ENCODE results near the gene TAS2R16.

TAS2R16 gene, protein sequence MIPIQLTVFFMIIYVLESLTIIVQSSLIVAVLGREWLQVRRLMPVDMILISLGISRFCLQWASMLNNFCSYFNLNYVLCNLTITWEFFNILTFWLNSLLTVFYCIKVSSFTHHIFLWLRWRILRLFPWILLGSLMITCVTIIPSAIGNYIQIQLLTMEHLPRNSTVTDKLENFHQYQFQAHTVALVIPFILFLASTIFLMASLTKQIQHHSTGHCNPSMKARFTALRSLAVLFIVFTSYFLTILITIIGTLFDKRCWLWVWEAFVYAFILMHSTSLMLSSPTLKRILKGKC

DNA sequence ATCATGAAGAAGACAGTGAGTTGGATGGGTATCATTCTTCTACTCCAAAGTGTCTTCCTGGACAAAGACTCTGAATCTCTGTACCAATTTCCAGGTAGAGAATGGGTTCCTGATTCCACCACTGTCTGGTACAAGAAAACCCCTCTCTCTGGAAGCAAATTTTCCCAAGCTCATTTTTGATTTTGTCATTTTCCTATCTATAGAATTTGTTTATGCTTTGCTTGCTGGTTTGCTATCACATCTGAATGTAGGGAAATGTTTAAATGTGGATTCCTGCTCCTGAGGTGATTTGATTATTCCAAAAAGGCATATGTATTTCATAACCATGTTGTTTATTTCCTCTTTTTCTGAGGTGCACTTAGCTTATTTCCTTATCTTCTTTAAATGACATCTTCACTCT is at the start of gene TAS2R16:
Gene TAS2R16 (minus strand): TSS at position 101 of the 400 bp plus-strand sequence. CDS start 66 bp downstream, at position 35.
- no peak for DNase-seq

DNA sequence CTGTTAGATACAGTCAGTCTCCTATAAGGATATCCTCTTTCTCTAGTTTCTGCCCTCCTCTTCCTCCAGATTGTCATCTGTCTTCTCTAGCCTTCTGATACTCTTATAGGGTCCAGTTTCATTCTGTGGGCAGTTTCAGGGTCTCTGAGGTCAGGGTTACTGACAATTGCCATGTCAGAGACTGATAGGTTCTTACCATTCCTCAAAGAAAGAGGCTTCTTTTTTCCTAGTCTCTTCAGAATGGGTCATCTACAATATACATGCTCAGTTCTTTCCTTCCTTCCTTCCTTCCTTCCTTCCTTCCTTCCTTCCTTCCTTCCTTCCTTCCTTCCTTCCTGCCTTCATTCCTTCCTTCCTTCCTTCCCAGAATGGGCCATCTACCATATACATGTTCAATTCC is 48.1 kb upstream of the TAS2R16 start:
- DNase-seq, result no peak

- no peak for DNase-seq
These were observed 45.6 kb upstream of the TAS2R16 start for GRCh38 chr7:123041101-123041500.

DNA sequence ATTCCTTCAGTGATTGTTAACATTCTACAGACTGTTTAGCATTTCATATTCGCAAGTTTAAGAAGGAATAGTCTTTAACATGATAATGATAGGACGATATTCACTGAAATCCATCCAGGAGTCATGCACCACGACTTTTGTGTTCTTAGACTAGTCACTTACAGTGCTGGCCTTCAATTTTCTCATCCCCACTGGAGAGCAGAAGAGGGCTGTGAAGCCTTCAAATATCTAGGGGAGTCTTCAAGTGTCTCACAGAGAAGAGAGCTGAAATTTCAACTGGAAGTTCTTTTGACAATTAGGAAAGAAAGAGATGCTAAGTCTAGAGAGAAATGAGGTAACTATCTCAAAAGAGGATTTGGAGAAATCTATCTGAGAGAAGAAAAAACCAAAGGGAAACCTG is 43.8 kb upstream of the TAS2R16 start:
- no peak for DNase-seq

GRCh38 chr7:123034106-123034505 is 38.6 kb upstream of the TAS2R16 start:
- no peak for DNase-seq

- no peak for DNase-seq
These were observed 35.1 kb upstream of the TAS2R16 start for GRCh38 chr7:123030631-123031030.

DNA sequence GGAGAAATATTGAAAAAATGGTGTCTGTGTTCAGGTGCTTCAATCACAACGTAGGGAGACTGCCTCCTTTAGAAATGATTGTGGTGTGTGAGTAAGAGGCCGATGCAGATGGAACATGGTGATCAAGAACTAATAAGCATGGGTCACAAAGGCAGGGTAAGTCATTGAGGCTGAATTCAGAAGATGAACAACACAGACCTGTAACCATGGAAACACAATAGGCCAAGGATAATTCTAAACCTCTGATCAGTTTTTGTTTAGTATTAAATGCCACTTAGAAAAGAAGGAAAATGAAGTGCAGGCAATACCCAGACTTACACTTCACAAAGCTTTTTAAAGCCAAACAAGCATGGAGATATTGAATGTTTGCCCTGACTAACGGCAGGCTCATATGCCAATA is 32.8 kb upstream of the TAS2R16 start:
- DNase-seq, result no peak

GRCh38 chr7:123026251-123026650 is 30.8 kb upstream of the TAS2R16 start:
- DNase-seq, result no peak

DNA sequence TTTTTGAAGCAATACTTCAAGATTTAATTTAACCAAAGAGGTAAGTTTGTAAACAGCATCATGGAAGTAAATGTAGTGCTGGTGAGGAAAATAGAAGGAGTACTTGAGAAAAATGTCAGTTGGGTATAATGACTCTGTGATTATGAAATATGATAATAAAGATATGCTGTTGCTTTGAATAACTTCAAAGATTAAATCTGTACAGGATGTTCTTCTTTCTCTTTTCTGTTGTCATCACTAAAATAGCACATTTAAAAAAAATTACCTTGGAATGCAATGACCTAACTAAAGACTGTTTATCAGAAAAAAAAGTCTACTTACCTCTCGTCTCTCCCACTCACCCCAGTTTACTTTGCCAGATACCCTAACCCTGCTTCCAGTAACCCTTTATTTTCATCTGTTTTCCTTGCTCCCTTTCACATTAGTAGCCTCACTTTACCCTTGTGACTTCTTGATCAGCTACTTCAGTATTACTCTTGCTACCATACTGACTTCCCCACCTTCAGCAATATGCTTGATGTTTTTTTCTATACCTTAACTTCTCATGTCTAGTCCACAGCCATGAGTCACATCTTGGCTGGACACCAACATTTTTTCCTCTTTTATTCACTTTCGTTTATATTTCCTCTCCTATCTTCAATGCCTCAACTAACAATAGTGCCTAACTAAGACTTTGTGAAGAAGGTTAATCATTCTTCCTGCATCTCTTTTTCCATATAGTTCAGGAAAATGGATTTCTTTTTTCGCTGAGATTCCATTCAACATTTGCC is 29.7 kb upstream of the TAS2R16 start:
- no peak for DNase-seq

GRCh38 chr7:123023126-123023525 is 27.6 kb upstream of the TAS2R16 start:
- no peak for DNase-seq

DNA sequence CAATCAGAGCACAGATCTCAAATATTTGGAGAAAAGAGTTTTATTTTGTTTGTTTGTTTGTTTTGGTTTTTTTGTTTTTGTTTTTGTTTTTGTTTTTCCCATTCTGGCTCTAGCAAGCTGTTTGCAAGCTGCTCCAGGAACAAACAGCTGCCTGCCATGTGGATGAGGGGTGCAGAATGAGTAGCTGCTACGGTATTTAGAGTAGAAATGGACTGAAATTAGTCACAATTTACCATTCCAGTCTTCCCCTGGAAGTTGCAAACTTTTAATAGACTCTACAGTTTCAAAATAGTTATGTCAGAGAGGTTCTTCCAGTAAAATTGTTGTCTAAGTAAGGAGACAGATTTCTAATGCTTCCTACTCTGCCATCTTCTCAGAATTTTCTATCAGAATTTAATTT is 27.1 kb upstream of the TAS2R16 start:
- no peak for DNase-seq

DNA sequence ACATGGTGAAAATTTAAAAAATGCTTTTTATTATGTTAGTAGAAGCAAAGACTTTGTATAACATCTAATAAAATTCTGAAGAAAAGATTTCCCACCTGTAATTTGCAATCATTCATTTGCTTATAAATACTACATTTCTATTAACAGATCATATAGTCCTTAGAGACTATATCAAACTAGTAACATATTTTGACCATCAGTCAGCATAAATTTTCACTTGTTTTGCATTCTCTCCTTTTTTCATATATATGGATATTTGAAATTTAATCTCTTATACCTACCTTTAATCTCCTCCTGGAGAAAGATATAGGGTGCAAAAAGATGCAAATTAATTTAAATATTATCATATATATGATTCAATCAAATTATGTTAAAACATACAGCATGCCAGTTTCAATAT is 16.9 kb upstream of the TAS2R16 start:
- no peak for DNase-seq

GRCh38 chr7:123011766-123012369 is 16.4 kb upstream of the TAS2R16 start:
- DNase-seq, result no peak

GRCh38 chr7:123004931-123005330 is 9.4 kb upstream of the TAS2R16 start:
- DNase-seq, result no peak

GRCh38 chr7:123003539-123004126 is 8.1 kb upstream of the TAS2R16 start:
- no peak for DNase-seq

DNA sequence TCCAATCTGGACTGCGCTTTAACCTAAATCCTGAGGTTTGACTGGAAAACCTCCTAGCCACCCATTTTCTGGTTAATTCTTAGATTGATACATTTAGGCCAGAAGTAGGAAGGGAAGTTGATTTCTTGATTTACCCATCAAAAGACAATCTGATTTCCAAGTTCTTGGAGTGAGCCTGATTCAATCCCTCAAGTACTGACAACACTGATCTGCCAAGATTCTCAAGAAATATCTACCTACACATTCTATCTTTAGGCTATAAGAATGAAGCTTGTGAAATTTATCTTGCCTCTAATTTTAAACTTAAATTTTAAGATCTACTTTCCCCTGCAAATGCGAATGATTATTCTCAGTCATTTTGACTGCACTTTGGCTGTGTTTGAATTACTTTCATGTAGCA is 5.9 kb downstream of the TAS2R16 start:
- no peak for DNase-seq

DNA sequence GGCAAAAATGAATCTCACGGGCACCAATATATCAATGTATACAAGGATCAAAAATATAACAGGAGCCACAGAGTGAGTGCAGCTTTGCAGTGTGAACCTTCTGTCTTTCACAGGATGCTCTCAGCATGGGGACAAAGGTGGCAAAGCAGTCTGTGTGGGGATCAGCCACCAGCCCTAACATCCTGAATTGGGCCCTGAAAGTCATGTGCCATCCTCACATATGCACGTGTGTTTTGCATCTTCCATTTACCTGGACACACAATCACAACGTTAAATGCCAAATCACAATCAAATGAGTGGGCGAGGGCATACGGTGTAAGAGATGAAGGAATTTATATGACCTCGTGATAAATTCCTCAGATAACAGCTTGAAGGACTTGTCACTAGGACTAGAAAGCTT is 6.5 kb downstream of the TAS2R16 start:
- DNase-seq, result no peak

- DNase-seq, result no peak
These were observed 7.2 kb downstream of the TAS2R16 start for GRCh38 chr7:122988333-122988732.

- no peak for DNase-seq
These were observed 8.0 kb downstream of the TAS2R16 start for GRCh38 chr7:122987463-122987862.

GRCh38 chr7:122984021-122984420 is 11.5 kb downstream of the TAS2R16 start:
- no peak for DNase-seq

DNA sequence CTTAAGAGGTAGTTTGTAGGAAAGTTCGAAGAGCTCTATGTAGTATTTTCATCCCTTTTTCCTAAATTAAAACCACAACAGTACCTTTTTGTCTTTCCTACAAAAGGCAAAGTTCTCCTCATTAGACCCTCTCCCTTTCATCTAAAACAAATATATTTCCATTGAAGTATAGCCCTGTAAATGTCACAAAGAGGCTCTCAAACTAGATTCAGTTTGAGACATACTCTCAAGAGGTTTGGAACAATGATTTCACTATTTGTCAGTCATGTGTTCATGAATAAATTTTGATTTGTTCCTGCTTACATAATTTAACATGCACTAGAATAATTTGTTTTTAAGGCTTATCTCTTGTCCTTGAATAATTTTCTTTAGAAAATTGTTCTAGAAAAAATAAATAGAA is 12.2 kb downstream of the TAS2R16 start:
- no peak for DNase-seq

DNA sequence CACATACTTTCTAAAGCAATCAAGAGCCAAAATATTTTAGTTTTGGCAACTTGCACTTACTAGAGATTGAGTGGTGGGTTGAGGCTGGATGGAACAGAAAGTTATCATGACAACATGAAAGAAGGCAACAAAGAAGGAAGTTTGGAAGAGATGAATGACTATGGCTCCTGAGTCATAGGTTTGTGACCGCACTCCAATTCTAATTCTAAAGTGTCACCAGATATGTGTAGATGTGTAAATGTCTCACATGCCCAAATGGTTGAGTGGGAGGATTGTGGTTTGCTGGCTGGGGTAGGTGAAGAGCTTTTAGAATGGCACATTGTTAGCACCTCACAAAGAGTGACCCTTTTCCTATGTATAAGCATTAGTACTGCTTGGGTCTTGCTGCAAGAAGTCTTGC is 20.2 kb downstream of the TAS2R16 start:
- DNase-seq, result no peak

GRCh38 chr7:122974229-122974628 is 21.3 kb downstream of the TAS2R16 start:
- no peak for DNase-seq

DNA sequence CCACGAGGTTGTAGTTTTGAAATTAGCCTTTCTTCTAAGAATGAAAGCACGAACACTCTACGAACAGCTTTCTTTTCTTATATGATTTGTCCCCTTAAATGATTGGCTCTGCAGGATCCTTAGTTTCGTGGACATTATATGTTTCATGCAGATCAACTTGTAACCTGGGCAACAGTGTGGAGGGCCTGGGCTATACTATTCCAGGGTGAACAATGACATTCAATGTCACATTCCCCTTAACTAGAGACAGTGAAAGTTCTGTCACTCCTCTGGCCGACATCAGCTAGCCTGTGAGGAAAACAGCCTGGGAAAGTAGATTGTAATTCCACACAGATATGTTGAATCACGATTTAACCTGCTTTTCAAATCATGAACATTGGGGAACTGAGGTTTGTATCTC is 23.4 kb downstream of the TAS2R16 start:
- DNase-seq, result no peak

All from NCI-H1930 (cell line).